Measurements from ENCODE around the gene TENM3.

GRCh38 chr4:182320092-182320491 is 76.9 kb downstream of the TENM3 start:
- TF ChIP-seq ARNTL (CRISPR knock-in tag; IDR thresholded peaks at IDR 0.05; ENCODE audit: borderline replicate concordance, low read depth) (no peak), TOX (CRISPR knock-in tag; IDR thresholded peaks at IDR 0.05; ENCODE audit: borderline replicate concordance) (no peak), ZNF8 (CRISPR knock-in tag; IDR thresholded peaks at IDR 0.05) (no peak), ZFP30 (CRISPR knock-in tag; IDR thresholded peaks at IDR 0.05) (no peak), PATZ1 (CRISPR knock-in tag; IDR thresholded peaks at IDR 0.05; ENCODE audit: borderline replicate concordance) (no peak), ZFP3 (CRISPR knock-in tag; IDR thresholded peaks at IDR 0.05) (no peak), OSR1 (CRISPR knock-in tag; IDR thresholded peaks at IDR 0.05) (no peak), CREB5 (CRISPR knock-in tag; IDR thresholded peaks at IDR 0.05; ENCODE audit: low read depth) (no peak), TSHZ2 (CRISPR knock-in tag; IDR thresholded peaks at IDR 0.05) (no peak), SNAI2 (CRISPR knock-in tag; IDR thresholded peaks at IDR 0.05) (no peak)
